OCI-M2 (cell line): ENCODE measurements around the gene CLEC2D.
"Not testable (repeated sequence)": the region's sequence is repeated elsewhere in the genome, so short reads cannot be mapped to it uniquely, and the experiment has no call there.

Source experiments
- DNase-seq: peaks from one replicate; lab custom pipeline; 2025; ENCODE audit not compliant: unreplicated experiment; lab: John Stamatoyannopoulos, UW

Gene CLEC2D

GRCh38 chr12:9699269-9699897 is 29.9 kb downstream of the CLEC2D start:
- DNase-seq = no peak

DNA sequence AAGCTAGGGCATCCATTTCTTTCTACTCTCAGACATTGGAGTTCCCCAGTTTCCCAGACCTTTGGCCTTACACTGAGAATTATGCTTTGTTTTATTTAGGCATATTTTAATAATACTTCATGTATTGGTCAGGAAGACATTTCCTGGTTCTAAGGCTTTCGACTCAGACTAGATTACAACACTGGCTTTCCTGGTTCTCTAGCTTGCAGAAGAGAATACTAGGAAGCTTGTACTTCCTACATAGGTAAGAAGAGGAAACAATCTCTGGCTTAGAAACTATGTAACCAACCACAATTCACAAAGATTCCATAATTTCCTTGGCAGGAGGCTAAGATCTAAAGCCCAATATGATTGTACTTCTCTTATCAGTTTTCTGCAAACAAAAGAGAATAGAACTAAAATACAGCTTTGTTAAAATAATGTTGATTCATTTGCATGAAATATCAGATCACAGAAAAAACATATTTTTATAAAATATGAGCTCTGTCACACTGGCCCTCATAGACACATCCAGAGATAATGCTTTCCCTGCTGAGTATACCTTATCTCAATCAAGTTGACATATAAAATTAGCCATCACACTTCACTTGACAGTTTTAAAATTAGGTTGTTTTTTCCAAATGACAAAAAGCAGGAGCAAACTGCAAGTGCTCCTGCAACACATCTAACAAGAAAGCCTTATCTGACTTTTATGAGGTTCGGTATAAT is 30.5 kb downstream of the CLEC2D start:
- no peak for DNase-seq

GRCh38 chr12:9700606-9700956 is 31.1 kb downstream of the CLEC2D start:
- DNase-seq = no peak

- DNase-seq = no peak
Observed at GRCh38 chr12:9701380-9702154, 32.1 kb downstream of the CLEC2D start.

- no peak for DNase-seq
Observed at GRCh38 chr12:9702255-9702654, 32.7 kb downstream of the CLEC2D start.

- not testable (repeated sequence) for DNase-seq
Observed at GRCh38 chr12:9704561-9704960, 35.0 kb downstream of the CLEC2D start.

DNA sequence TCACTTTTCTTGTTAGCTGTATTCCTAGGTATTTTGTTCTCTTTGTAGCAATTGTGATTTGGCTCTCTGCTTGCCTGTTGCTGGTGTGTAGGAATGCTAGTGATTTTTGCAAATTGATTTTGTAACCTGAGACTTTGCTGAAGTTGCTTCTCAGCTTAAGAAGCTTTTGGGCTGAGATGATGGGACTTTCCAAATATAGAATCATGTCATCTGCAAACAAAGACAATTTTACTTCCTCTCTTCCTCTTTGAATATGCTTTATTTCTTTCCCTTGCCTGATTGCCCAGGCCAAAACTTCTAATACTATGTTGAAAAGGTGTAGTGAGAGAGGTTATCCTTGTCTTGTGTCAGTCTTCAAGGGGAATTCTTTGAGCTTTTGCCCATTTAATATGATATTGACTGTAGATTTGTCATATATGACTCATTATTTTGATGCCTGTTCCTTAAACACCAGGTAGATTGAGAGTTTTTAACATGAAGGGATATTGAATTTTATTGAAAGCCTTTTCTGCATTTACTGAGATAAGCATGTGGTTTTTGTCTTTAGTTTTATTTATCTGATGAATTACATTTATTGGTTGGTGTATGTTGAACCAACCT is 36.7 kb downstream of the CLEC2D start:
- no peak for DNase-seq

DNA sequence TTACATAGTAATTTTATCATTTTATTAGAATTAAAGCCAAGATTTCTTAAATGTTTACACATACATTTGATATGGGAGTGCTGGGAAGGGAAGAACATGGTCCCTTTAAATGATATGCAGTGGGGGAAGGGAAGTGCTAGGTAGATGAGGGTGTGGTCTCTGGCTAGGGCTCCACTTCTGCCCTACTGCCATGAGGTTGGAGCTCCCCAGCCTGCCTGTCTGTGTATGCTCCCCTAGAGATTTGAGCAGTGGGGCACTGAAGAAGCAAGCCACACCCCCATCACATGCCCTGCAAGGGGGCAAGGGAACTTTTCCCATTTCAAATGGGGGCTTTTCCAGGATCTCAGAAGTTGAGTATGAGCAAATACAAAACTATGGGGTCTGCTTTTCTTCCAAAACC is 37.8 kb downstream of the CLEC2D start:
- DNase-seq = no peak

DNA sequence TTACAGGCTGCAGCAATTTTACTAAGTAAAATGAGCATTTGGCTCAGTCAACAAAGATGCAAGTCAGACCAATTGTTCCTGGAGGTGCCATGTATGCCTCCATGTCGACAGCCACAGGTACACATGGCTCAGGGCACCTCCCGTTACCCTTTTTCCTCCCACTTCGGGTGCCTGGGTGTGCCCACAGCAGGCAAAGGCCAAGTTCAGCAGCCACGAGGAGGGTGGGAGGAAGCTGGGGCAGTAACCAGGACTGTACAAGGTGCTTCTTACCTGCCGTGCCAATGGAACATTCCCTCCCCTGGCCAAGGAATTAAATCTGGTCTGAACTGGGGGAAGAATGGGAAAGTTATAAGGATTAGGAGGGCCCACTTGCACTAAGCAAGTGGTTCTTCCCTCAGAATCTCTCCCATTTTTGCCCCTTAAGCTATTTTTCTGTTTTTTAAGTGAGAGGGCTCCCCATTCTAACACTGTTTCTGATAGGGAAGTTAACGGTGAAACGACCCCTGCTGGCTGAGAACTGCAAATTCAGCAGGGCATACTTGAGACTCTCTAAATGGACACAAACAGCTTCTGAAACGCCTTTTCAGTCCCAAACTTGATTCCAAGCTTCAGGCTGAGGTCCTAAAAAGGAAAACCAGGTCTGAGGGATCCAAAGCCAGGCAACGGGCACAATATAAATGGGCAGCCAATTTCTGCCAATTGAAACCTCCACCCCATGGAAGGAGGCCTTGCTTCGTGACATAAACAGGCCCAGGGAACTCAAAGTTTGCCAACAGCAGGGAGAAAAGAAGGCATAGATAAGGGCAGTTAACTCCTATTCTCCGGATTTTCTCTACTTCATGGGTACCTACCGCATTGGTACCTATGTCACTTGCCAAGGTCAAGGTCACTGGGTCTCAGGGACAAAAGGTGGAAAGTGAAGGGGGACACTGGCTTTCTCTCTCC is 38.6 kb downstream of the CLEC2D start:
- no peak for DNase-seq

DNA sequence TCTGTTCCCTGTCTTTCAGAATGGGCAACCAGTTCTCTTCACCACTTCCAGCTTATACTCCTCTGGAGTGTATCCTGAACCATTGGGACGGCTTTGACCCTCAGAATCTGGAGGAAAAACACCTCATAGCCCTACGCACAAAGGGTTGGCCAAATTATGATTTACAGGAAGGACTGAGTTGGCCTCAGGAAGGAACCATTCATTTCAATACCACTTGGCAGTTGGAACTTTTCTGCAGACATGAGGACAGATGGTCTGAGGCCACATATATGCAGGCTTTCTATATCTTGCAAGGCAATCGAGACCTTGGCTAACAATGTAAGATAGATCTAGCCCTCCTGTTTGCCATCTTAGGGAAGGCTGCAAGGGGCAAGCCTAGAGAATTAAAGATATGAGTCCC is 39.3 kb downstream of the CLEC2D start:
- no peak for DNase-seq

DNA sequence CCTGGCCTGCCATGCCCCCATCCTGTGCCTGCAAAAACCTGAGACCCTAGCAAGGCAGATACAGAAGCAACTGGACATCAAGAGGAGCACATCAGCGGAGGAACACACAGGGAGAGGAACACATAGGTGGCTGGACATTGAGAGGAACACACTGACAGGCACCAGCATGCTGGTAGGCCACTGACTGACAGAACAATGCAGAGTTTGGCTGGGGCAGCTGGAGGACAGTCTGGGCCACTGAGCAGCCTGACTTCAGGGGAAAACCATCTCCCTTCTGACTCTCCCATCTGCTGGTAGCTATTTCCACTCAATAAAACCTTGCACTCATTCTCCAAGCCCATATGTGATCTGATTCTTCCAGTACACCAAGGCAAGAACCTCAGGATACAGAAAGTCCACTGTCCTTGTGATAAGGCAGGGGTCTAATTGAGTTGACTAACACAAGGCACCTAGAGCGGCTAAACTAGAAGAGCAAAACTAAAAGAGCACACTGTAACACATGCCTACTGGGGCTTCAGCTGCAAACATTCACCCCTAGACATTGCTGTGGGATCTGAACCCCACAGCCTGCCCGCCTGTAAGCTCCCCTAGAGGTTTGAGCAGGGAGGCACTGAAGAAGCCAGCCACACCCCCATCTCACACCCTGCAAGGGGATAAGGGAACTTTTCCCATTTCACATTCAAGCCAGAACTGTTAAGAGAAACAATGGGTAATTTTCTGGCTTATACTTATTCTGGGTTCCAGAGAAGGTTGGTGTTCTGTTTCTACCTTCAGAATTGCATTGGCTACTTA is 41.3 kb downstream of the CLEC2D start:
- DNase-seq = no peak

GRCh38 chr12:9711664-9712063 is 42.2 kb downstream of the CLEC2D start:
- no peak for DNase-seq

DNA sequence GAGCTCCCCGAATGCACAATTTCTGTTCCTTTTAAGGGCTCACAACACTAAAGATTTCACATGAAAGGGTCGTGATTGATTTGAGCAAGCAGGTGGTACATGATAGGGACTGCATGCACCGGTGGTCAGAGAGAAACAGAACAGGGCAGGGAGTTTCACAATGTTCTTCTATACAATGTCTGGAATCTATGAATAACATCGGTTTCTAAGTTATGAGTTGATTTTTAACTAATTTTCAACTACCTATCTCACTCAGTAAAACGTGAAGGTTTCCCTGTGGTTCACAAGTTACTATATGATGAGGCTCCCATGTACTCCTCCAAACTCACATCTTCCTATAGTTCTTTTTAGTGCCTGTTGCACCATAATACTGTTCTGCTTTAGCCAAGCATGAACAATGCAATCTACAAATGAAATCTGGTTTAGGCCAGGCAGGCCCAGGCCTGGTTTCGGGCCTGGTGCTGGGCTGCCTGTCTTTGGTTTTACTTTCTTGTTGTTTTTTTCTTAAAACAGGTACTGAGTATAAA is 43.6 kb downstream of the CLEC2D start:
- not testable (repeated sequence) for DNase-seq

GRCh38 chr12:9717070-9717925 is 47.8 kb downstream of the CLEC2D start:
- no peak for DNase-seq

DNA sequence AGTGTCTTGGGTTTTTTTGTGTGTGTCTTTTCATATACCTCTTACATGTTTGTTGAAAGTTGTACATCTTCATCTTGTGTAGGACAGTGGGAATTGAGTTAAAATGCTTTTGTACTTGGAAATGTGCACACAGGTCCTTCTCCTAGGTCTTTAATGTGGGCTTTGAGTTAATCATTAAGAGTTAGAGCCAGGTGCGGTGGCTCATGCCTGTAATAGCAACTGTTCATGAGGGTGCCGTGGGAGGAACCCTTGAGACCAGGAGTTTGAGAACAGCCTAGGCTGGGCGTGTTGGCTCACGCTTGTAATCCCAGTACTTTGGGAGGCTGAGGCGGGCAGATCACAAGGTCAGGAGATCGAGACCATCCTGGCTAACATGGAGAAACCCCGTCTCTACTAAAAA is 49.5 kb downstream of the CLEC2D start:
- DNase-seq = no peak

GRCh38 chr12:9719790-9720189 is 50.3 kb downstream of the CLEC2D start:
- no peak for DNase-seq

- DNase-seq = no peak
Observed at GRCh38 chr12:9721394-9722092, 52.0 kb downstream of the CLEC2D start.

DNA sequence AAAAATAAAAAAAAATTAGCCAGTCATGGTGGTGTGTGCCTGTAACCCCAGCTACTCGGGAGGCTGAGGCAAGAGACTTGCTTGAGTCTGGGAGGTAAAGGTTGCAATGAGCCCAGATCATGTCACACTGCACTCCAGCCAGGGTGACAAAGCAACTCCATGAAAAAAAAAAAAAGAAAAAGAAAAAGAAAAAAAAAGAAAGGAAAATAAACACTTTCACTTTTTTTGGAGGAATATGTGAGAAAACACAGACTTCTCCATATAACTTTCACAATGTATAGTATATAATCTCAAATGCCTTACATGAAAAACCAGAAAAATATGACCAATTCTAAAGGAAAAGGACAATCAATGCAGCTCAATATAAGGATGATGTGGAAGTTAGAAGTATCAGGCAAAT is 54.5 kb downstream of the CLEC2D start:
- DNase-seq = no peak
